Measurements from ENCODE around the gene ELFN2.

- TF ChIP-seq CTCF (IDR thresholded peaks at IDR 0.05) (no peak), EZH2 (IDR thresholded peaks at IDR 0.05) (no peak)
These were observed 83.2 kb downstream of the ELFN2 start for GRCh38 chr22:37343863-37344734.

Measured in neural progenitor cell (in vitro differentiated cells).